COR-L47 (cell line): Measurements from ENCODE around the gene LTO1.

Experiments used
- DNase-seq: peaks from one replicate; lab custom pipeline; 2025; lab: John Stamatoyannopoulos, UW

LTO1 gene

GRCh38 chr11:69657911-69658625, 17.1 kb downstream of the LTO1 start:
- DNase-seq, result no peak

GRCh38 chr11:69657456-69657910, 17.7 kb downstream of the LTO1 start:
- DNase-seq, result no peak

- no peak for DNase-seq
These were observed 18.4 kb downstream of the LTO1 start for GRCh38 chr11:69656536-69657455.

- DNase-seq, result no peak
These were observed 19.4 kb downstream of the LTO1 start for GRCh38 chr11:69655479-69656428.

- DNase-seq, result peak; percentile 50
These were observed 20.3 kb downstream of the LTO1 start for GRCh38 chr11:69654660-69655478.

GRCh38 chr11:69654001-69654659, 21.0 kb downstream of the LTO1 start:
- DNase-seq, result peak; percentile 50

GRCh38 chr11:69653406-69653960, 21.7 kb downstream of the LTO1 start:
- no peak for DNase-seq

GRCh38 chr11:69652999-69653398, 22.2 kb downstream of the LTO1 start:
- DNase-seq, result no peak

- no peak for DNase-seq
These were observed 23.1 kb downstream of the LTO1 start for GRCh38 chr11:69651834-69652620.

- DNase-seq, result no peak
These were observed 24.3 kb downstream of the LTO1 start for GRCh38 chr11:69650832-69651344.

GRCh38 chr11:69650081-69650831, 24.9 kb downstream of the LTO1 start:
- no peak for DNase-seq

- no peak for DNase-seq
These were observed 25.6 kb downstream of the LTO1 start for GRCh38 chr11:69649576-69649900.

GRCh38 chr11:69648679-69649575, 26.2 kb downstream of the LTO1 start:
- DNase-seq, result no peak

GRCh38 chr11:69647761-69648497, 27.2 kb downstream of the LTO1 start:
- DNase-seq, result no peak

GRCh38 chr11:69647390-69647748, 27.8 kb downstream of the LTO1 start:
- no peak for DNase-seq

GRCh38 chr11:69646493-69647389, 28.4 kb downstream of the LTO1 start:
- no peak for DNase-seq
